NB4 (cell line): ENCODE data around the gene ORMDL2.
A peak's percentile ranks its signal among the peaks of the same experiment; 100 is the strongest.

Experiments used
- DNase-seq: peaks from one replicate; pipeline ENCODE4 v3.0.0; 2010; ENCODE audit warnings: low read depth
- H3K4me3 ChIP-seq: one replicate; pipeline ENCODE4 v1.5.1; 2011; ENCODE audit warnings: mild to moderate bottlenecking, low read depth, low read length, moderate library complexity
- MYC ChIP-seq: IDR thresholded peaks from 2 replicates; pipeline ENCODE4 v1.6.1; 2011; ENCODE audit warnings: low read depth, low read length
- POLR2A ChIP-seq: IDR thresholded peaks from 2 replicates; pipeline ENCODE4 v1.6.1; 2011; ENCODE audit warnings: mild to moderate bottlenecking; ENCODE audit not compliant: insufficient read length; ENCODE audit errors: extremely low read depth
- TF ChIP-seq, protein P1 (sequence below): IDR thresholded peaks from one replicate; pipeline ENCODE4 v1.5.1; 2012; ENCODE audit warnings: low read depth, low read length
- TF ChIP-seq, protein P2 (sequence below): IDR thresholded peaks from 2 replicates; pipeline ENCODE4 v1.6.1; 2011; ENCODE audit warnings: low read depth, low read length

Gene ORMDL2

GRCh38 chr12:55812088-55812487 is 5.8 kb upstream of the ORMDL2 start:
- TF ChIP-seq POLR2A (no peak), MYC (no peak)
- TF ChIP-seq, protein P1, sequence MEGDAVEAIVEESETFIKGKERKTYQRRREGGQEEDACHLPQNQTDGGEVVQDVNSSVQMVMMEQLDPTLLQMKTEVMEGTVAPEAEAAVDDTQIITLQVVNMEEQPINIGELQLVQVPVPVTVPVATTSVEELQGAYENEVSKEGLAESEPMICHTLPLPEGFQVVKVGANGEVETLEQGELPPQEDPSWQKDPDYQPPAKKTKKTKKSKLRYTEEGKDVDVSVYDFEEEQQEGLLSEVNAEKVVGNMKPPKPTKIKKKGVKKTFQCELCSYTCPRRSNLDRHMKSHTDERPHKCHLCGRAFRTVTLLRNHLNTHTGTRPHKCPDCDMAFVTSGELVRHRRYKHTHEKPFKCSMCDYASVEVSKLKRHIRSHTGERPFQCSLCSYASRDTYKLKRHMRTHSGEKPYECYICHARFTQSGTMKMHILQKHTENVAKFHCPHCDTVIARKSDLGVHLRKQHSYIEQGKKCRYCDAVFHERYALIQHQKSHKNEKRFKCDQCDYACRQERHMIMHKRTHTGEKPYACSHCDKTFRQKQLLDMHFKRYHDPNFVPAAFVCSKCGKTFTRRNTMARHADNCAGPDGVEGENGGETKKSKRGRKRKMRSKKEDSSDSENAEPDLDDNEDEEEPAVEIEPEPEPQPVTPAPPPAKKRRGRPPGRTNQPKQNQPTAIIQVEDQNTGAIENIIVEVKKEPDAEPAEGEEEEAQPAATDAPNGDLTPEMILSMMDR, result no peak
- TF ChIP-seq, protein P2, sequence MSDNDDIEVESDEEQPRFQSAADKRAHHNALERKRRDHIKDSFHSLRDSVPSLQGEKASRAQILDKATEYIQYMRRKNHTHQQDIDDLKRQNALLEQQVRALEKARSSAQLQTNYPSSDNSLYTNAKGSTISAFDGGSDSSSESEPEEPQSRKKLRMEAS, result no peak
- DNase-seq, result no peak
- H3K4me3 ChIP-seq, result no peak overlapping the region

- no peak for DNase-seq
- TF ChIP-seq POLR2A, result no peak
- no peak for TF ChIP-seq MYC
- TF ChIP-seq, protein P2, result no peak
- TF ChIP-seq, protein P1, result no peak
- H3K4me3 ChIP-seq, result peak overlapping the region; percentile 9
These were observed 3.6 kb upstream of the ORMDL2 start for GRCh38 chr12:55814257-55814656.

- no peak for TF ChIP-seq POLR2A
- TF ChIP-seq, protein P2, result no peak
- no peak for TF ChIP-seq MYC
- TF ChIP-seq, protein P1, result no peak
- peak overlapping the region; percentile 99 for H3K4me3 ChIP-seq
- no peak for DNase-seq
These were observed 2.4 kb upstream of the ORMDL2 start for GRCh38 chr12:55815473-55815872.

GRCh38 chr12:55816881-55817344 is 928 bp upstream of the ORMDL2 start:
- peak overlapping the region; percentile 99 for H3K4me3 ChIP-seq
- peak; percentile 41 for DNase-seq
- TF ChIP-seq, protein P1, result no peak
- TF ChIP-seq MYC (no peak), POLR2A (no peak)
- TF ChIP-seq, protein P2, result no peak

DNA sequence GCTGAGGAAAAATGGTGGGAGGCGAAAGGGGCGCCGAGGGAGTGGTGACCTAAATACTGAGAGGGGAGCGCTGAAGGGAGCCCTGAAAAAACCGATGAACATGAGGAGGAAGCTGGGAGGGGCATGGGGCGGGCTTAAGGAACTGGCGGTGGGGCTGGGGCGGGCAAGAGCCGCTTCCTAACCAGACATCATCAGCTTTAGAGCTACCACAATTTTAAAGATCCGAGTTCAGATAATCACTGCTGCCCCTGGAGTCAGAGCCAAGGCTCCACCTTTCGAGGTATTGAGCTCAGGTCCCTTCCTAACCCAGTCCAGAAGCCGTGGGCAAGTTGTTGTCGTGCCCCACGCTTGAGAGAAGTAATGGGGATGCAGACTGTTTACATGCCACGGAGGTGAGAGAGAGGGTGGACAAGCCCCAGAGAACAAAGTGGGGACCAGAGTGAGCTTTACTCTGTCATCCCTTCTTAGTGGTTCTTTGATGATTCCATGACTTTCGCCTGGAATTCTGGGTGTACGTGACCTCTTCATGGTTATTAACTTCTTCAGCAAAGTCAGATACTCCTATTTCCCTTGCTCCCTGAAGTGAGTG is 393 bp downstream of the ORMDL2 start:
- TF ChIP-seq POLR2A (no peak), MYC (no peak; the same call in 1 of the 2 replicates)
- TF ChIP-seq, protein P1, result no peak
- TF ChIP-seq, protein P2, result peak; percentile 3
- no peak for DNase-seq
- H3K4me3 ChIP-seq, result peak overlapping the region; percentile 99
